Measurements from ENCODE around the gene DNAJB1. TPM values are rescaled to one million over a fixed set of nuclear protein-coding genes. Genes with fewer than 3 reads are reported as not detected.

Gene DNAJB1
- total and polyA plus RNA-seq, 2 experiments from 2014 or later, result 43.2 to 53.3 TPM

DNA sequence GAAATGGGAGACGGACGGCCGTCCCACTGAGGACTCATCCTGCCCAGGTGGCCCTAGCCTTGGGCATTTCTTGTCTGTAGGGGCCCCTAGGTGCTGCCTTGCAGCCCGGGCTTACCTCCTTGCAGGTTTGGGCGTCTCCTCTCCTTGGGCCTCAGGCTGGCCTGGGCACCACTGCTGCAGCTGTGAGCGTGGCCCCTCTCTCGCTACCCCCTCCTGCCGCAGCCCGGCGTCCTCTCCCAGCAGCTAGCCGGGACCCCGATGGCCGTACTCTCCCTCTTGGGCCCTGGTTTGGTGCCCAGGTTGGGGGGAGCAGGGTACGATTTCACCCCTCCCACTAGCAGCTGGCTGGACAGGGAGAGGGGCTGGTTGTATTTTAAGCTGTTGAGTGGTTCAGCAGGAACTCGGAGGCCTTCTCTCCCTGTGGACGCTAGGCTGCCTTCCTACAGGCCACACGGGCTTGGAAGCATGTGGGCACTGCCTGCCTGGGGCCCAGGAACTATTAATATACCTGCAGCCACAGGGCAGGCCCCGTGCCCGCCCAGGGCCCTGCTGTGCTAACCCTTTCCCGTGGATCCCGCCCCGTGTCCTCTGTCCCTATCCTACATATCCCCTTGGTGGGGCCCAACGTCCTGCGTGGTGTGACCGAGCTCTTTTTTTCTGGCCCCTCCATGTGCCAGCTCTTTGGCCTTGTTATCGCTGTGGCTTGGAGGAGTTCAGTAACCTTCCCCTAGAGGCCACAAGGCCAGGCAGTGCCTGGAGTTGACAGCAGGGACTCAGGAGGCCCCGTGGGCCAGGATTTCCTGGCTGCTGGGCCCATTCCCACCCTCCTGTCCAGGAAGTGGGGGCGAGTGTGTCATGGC lies 41.9 kb upstream of the DNAJB1 start:
- Mint-ChIP-seq H3K36me3 (ENCODE audit: low read depth) (peaks cover 3% of the 10 kb centered on the region; the same call in 1 of the 3 replicates), H3K4me1 (peaks cover 42% of the 10 kb centered on the region), H3K9me3 (no peaks in the 10 kb centered on the region), H3K27me3 (ENCODE audit: insufficient read depth, low read depth, poor library complexity) (peaks cover 21% of the 10 kb centered on the region), H3K4me3 (no peak overlapping the region), H3K27ac (peak overlapping the region; percentile 93)
- no peak for DNase-seq (ENCODE audit: low spot score)
- H3K9me2 ChIP-seq (ENCODE audit: insufficient read depth), result no peaks in the 10 kb centered on the region
- no peak for ATAC-seq
- H3K27me3 ChIP-seq (ENCODE audit: insufficient read depth), result no peaks in the 10 kb centered on the region
- peaks cover 8% of the 10 kb centered on the region; the same call in 1 of the 2 replicates for H3F3A ChIP-seq (replicated peaks; ENCODE audit: low read depth)
- peaks cover 47% of the 10 kb centered on the region for H3K79me2 ChIP-seq (replicated peaks; ENCODE audit: insufficient read depth)
- H3K4me2 ChIP-seq, result no peak overlapping the region
- peaks cover 6% of the 10 kb centered on the region for H4K20me1 ChIP-seq (replicated peaks; ENCODE audit: insufficient read depth)
- H3K4me3 ChIP-seq, result no peak overlapping the region
- peaks cover 46% of the 10 kb centered on the region for H3K4me1 ChIP-seq (ENCODE audit: insufficient read depth)
- TF ChIP-seq, protein P1, sequence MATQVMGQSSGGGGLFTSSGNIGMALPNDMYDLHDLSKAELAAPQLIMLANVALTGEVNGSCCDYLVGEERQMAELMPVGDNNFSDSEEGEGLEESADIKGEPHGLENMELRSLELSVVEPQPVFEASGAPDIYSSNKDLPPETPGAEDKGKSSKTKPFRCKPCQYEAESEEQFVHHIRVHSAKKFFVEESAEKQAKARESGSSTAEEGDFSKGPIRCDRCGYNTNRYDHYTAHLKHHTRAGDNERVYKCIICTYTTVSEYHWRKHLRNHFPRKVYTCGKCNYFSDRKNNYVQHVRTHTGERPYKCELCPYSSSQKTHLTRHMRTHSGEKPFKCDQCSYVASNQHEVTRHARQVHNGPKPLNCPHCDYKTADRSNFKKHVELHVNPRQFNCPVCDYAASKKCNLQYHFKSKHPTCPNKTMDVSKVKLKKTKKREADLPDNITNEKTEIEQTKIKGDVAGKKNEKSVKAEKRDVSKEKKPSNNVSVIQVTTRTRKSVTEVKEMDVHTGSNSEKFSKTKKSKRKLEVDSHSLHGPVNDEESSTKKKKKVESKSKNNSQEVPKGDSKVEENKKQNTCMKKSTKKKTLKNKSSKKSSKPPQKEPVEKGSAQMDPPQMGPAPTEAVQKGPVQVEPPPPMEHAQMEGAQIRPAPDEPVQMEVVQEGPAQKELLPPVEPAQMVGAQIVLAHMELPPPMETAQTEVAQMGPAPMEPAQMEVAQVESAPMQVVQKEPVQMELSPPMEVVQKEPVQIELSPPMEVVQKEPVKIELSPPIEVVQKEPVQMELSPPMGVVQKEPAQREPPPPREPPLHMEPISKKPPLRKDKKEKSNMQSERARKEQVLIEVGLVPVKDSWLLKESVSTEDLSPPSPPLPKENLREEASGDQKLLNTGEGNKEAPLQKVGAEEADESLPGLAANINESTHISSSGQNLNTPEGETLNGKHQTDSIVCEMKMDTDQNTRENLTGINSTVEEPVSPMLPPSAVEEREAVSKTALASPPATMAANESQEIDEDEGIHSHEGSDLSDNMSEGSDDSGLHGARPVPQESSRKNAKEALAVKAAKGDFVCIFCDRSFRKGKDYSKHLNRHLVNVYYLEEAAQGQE (IDR thresholded peaks at IDR 0.05; ENCODE audit: unreplicated experiment), result no peak
- TF ChIP-seq, protein P2, sequence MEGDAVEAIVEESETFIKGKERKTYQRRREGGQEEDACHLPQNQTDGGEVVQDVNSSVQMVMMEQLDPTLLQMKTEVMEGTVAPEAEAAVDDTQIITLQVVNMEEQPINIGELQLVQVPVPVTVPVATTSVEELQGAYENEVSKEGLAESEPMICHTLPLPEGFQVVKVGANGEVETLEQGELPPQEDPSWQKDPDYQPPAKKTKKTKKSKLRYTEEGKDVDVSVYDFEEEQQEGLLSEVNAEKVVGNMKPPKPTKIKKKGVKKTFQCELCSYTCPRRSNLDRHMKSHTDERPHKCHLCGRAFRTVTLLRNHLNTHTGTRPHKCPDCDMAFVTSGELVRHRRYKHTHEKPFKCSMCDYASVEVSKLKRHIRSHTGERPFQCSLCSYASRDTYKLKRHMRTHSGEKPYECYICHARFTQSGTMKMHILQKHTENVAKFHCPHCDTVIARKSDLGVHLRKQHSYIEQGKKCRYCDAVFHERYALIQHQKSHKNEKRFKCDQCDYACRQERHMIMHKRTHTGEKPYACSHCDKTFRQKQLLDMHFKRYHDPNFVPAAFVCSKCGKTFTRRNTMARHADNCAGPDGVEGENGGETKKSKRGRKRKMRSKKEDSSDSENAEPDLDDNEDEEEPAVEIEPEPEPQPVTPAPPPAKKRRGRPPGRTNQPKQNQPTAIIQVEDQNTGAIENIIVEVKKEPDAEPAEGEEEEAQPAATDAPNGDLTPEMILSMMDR (conservative IDR thresholded peaks at IDR 0.05; ENCODE audit: low read depth in 2 of 2), result no peak
- TF ChIP-seq POLR2AphosphoS5 (IDR thresholded peaks at IDR 0.05; ENCODE audit: low read depth) (no peak), CREB1 (CRISPR knock-in tag; IDR thresholded peaks at IDR 0.05; ENCODE audit: low read depth) (no peak), EZH2phosphoT487 (IDR thresholded peaks at IDR 0.05; ENCODE audit: unreplicated experiment) (no peak), NANOG (IDR thresholded peaks at IDR 0.05; ENCODE audit: borderline replicate concordance) (no peak), EZH2 (IDR thresholded peaks at IDR 0.05; ENCODE audit: low read depth, unreplicated experiment) (no peak)
- TF ChIP-seq, protein P3, sequence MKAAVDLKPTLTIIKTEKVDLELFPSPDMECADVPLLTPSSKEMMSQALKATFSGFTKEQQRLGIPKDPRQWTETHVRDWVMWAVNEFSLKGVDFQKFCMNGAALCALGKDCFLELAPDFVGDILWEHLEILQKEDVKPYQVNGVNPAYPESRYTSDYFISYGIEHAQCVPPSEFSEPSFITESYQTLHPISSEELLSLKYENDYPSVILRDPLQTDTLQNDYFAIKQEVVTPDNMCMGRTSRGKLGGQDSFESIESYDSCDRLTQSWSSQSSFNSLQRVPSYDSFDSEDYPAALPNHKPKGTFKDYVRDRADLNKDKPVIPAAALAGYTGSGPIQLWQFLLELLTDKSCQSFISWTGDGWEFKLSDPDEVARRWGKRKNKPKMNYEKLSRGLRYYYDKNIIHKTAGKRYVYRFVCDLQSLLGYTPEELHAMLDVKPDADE (IDR thresholded peaks at IDR 0.05), result no peak
- TF ChIP-seq, protein P4, sequence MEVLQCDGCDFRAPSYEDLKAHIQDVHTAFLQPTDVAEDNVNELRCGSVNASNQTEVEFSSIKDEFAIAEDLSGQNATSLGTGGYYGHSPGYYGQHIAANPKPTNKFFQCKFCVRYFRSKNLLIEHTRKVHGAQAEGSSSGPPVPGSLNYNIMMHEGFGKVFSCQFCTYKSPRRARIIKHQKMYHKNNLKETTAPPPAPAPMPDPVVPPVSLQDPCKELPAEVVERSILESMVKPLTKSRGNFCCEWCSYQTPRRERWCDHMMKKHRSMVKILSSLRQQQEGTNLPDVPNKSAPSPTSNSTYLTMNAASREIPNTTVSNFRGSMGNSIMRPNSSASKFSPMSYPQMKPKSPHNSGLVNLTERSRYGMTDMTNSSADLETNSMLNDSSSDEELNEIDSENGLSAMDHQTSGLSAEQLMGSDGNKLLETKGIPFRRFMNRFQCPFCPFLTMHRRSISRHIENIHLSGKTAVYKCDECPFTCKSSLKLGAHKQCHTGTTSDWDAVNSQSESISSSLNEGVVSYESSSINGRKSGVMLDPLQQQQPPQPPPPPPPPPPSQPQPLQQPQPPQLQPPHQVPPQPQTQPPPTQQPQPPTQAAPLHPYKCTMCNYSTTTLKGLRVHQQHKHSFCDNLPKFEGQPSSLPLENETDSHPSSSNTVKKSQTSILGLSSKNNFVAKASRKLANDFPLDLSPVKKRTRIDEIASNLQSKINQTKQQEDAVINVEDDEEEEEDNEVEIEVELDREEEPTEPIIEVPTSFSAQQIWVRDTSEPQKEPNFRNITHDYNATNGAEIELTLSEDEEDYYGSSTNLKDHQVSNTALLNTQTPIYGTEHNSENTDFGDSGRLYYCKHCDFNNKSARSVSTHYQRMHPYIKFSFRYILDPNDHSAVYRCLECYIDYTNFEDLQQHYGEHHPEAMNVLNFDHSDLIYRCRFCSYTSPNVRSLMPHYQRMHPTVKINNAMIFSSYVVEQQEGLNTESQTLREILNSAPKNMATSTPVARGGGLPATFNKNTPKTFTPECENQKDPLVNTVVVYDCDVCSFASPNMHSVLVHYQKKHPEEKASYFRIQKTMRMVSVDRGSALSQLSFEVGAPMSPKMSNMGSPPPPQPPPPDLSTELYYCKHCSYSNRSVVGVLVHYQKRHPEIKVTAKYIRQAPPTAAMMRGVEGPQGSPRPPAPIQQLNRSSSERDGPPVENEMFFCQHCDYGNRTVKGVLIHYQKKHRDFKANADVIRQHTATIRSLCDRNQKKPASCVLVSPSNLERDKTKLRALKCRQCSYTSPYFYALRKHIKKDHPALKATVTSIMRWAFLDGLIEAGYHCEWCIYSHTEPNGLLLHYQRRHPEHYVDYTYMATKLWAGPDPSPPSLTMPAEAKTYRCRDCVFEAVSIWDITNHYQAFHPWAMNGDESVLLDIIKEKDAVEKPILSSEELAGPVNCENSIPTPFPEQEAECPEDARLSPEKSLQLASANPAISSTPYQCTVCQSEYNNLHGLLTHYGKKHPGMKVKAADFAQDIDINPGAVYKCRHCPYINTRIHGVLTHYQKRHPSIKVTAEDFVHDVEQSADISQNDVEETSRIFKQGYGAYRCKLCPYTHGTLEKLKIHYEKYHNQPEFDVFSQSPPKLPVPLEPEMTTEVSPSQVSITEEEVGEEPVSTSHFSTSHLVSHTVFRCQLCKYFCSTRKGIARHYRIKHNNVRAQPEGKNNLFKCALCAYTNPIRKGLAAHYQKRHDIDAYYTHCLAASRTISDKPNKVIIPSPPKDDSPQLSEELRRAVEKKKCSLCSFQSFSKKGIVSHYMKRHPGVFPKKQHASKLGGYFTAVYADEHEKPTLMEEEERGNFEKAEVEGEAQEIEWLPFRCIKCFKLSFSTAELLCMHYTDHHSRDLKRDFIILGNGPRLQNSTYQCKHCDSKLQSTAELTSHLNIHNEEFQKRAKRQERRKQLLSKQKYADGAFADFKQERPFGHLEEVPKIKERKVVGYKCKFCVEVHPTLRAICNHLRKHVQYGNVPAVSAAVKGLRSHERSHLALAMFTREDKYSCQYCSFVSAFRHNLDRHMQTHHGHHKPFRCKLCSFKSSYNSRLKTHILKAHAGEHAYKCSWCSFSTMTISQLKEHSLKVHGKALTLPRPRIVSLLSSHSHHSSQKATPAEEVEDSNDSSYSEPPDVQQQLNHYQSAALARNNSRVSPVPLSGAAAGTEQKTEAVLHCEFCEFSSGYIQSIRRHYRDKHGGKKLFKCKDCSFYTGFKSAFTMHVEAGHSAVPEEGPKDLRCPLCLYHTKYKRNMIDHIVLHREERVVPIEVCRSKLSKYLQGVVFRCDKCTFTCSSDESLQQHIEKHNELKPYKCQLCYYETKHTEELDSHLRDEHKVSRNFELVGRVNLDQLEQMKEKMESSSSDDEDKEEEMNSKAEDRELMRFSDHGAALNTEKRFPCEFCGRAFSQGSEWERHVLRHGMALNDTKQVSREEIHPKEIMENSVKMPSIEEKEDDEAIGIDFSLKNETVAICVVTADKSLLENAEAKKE (CRISPR knock-in tag; IDR thresholded peaks at IDR 0.05), result no peak
- no peaks in the 10 kb centered on the region; the same call in 1 of the 2 replicates for H3K36me3 ChIP-seq (ENCODE audit: insufficient read depth)
- no peak overlapping the region for H2AFZ ChIP-seq
- peak overlapping the region; percentile 66 for H3K27ac ChIP-seq (ENCODE audit: low read depth)

Data from GM23338 (cell line).